Hepatocyte (in vitro differentiated cells): ENCODE results near the gene KIF15.

ENCODE experiments used
- CTCF ChIP-seq: fragments of 200-600 bp; sonication (generic); IDR thresholded peaks from 2 replicates; pipeline ENCODE4 v1.5.1; 2016; ENCODE audit warnings: antibody characterized with exemption, mild to moderate bottlenecking; ENCODE audit not compliant: poor library complexity
- EZH2phosphoT487 ChIP-seq: fragments of 200-600 bp; sonication (generic); IDR thresholded peaks from one replicate; pipeline ENCODE4 v1.6.1; 2018; ENCODE audit warnings: antibody characterized with exemption, mild to moderate bottlenecking, low read depth, moderate library complexity; ENCODE audit not compliant: unreplicated experiment, severe bottlenecking

- TF ChIP-seq CTCF (no peak), EZH2phosphoT487 (no peak)
Measured at GRCh38 chr3:44862226-44862637, 100.6 kb downstream of the KIF15 start.
